Measurements from ENCODE around the gene SCN8A.
"Not testable (repeated sequence)": the region's sequence is repeated elsewhere in the genome, so short reads cannot be mapped to it uniquely, and the experiment has no call there.

SCN8A gene

DNA sequence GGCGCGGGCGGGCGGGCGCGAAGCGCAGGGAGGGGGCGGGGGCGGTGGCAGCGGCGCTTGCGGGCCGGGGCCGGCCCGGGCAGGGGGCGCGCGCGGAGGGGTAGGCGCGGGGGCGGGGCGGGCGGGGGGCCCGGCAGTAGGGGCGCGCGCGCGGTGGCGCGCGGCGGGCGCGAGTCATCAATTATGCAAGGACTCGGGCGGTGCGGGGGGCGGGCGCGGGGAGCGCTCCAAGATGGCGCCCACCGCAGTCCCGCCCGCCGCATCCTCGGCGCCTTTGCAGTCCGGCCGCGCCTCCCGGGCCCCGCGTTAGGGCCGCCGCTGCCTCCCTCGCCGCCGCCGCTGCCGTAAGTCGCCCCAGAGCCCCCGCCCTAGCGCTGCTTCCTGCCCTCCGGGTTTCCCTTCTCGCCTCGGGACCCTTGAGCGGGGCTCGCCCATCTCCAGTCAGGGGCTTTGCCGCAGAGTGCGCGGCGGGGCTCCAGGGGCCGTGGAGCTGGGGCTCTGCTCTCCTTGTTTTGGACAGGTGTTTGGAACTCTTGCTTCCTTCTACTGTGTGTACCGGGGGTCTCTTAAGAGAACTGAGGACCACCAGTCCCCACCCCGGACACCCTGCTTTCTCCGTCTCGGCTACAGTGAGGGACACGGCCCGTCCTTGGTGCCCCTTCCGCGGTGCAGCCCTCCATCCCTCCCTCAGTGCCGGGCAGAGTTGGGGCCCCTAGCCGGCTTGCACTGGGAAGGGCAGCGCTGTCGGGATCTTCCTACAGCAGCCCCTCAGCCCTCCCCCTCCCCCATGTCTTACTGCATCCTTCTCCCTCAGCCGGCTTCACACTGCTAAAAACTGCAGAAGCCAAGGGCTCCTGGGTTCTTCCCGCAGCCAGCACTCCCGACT lies at the start of gene SCN8A:
Gene SCN8A, plus strand, starts transcription at position 218 of the 886 bp plus-strand sequence. CDS start 71,585 bp downstream, outside the sequence.
- Mint-ChIP-seq H3K4me3 (peak within 1 kb of the TSS; percentile 88), H3K27me3 (peaks cover 26% of the 10 kb centered on the region), H3K27ac (peak within 1 kb of the TSS; percentile 64), H3K4me1 (ENCODE audit: low read depth) (peaks cover 15% of the 10 kb centered on the region), H3K36me3 (no peaks in the 10 kb centered on the region), H3K9me3 (ENCODE audit: low read depth) (no peaks in the 10 kb centered on the region)

DNA sequence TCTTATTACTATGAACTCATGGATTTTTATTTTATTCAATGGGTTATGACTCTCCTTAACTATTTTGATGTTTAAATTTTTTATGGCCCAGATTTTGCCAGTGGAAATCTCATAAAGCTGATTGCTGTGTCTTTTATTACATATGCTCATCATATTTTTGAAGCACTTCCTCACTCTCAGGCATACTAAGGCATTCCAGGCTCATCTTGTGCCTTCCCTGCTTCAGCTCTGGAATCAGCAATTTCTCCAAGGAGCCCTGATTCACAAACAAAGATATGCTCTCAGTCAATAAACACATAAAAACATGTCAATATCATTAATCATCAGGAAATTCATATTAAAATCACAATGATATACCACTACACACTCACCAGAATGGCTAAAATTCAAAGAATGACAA lies 44.9 kb upstream of the SCN8A start:
- H3K4me3 Mint-ChIP-seq = no peak overlapping the region
- H3K36me3 Mint-ChIP-seq = peaks cover 4% of the 10 kb centered on the region
- peaks cover 11% of the 10 kb centered on the region for H3K27me3 Mint-ChIP-seq
- peaks cover 3% of the 10 kb centered on the region for H3K9me3 Mint-ChIP-seq (ENCODE audit: low read depth)
- H3K4me1 Mint-ChIP-seq (ENCODE audit: low read depth) = no peaks in the 10 kb centered on the region
- no peak overlapping the region for H3K27ac Mint-ChIP-seq

DNA sequence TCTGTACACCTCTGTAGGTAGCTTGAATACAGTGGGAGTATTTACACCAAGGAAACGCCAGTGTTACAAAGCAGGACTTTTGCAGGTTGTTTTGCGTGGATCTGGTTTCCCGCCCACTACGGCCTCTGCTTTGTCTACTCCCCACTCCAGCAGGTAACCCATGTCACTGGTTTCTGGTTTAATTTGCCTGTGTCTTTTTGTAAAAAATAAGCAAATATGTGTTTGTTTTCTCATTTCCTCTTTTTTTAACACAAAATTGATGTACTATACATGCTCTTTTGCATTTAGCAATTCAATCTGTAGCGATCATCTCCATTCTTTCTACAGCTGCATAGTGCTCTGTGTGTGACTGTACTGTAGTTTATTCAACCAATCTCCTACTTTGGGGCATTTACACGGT lies 43.4 kb upstream of the SCN8A start:
- peaks cover 4% of the 10 kb centered on the region for H3K36me3 Mint-ChIP-seq
- H3K27me3 Mint-ChIP-seq = peaks cover 15% of the 10 kb centered on the region
- peaks cover 3% of the 10 kb centered on the region for H3K9me3 Mint-ChIP-seq (ENCODE audit: low read depth)
- H3K27ac Mint-ChIP-seq = no peak overlapping the region
- H3K4me1 Mint-ChIP-seq (ENCODE audit: low read depth) = no peaks in the 10 kb centered on the region
- H3K4me3 Mint-ChIP-seq = no peak overlapping the region

DNA sequence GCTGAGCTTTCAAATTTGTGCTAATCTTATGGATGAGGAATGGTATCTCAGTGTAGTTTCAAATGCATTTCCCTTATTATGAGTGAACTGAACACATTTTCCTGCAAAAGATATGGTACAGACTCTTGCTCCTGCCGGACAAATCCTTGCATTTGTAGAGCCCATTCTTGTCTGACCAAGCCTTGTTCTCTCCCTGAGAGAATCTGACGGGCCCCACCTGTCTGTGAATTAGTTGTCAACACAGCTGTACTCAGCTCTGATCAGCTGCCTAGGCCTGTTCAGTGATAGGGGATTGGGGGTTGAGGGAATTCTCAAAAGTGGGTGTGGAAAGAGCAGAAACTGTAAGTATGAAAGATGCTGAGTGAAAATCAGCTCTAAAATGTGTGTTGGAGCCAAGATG lies 42.8 kb upstream of the SCN8A start:
- H3K4me1 Mint-ChIP-seq (ENCODE audit: low read depth) = no peaks in the 10 kb centered on the region
- no peak overlapping the region for H3K4me3 Mint-ChIP-seq
- H3K27me3 Mint-ChIP-seq = peaks cover 19% of the 10 kb centered on the region
- no peak overlapping the region for H3K27ac Mint-ChIP-seq
- H3K36me3 Mint-ChIP-seq = peaks cover 4% of the 10 kb centered on the region
- H3K9me3 Mint-ChIP-seq (ENCODE audit: low read depth) = peaks cover 3% of the 10 kb centered on the region

DNA sequence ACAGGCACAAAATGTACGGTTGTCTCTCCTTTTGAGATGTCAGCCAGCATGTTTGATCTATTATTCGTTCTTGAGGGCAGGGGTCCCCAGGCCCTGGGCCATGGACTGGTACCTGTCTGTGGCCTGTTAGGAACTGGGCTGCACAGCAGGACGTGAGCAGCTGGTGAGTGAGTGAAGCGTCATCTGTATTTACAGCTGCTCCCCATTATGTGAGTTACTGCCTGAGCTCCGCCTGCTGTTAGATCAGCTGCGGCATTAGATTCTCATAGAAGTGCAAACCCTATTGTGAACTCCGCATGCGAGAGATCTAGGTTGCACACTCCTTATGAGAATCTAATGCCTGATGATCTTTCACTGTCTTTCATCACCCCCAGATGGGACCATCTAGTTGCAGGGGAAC lies 41.4 kb upstream of the SCN8A start:
- H3K27me3 Mint-ChIP-seq = peaks cover 20% of the 10 kb centered on the region
- H3K4me1 Mint-ChIP-seq (ENCODE audit: low read depth) = no peaks in the 10 kb centered on the region
- H3K4me3 Mint-ChIP-seq = no peak overlapping the region
- H3K36me3 Mint-ChIP-seq = no peaks in the 10 kb centered on the region
- H3K27ac Mint-ChIP-seq = no peak overlapping the region
- no peaks in the 10 kb centered on the region for H3K9me3 Mint-ChIP-seq (ENCODE audit: low read depth)

DNA sequence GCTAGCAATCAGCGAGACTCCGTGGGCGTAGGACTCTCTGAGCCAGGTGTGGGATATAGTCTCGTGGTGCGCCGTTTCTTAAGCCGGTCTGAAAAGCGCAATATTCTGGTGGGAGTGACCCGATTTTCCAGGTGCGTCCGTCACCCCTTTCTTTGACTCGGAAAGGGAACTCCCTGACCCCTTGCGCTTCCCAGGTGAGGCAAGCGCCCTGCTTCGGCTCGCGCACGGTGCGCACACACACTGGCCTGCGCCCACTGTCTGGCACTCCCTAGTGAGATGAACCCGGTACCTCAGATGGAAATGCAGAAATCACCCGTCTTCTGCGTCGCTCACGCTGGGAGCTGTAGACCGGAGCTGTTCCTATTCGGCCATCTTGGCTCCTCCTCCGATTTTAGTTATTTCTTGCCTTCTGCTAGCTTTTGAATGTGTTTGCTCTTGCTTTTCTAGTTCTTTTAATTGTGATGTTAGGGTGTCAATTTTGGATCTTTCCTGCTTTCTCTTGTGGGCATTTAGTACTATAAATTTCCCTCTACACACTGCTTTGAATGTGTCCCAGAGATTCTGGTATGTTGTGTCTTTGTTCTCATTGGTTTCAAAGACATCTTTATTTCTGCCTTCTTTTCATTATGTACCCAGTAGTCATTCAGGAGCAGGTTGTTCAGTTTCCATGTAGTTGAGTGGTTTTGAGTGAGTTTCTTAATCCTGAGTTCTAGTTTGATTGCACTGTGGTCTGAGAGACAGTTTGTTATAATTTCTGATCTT lies 22.6 kb upstream of the SCN8A start:
- not testable (repeated sequence) for H3K4me3 Mint-ChIP-seq
- H3K27me3 Mint-ChIP-seq = peaks cover 12% of the 10 kb centered on the region

DNA sequence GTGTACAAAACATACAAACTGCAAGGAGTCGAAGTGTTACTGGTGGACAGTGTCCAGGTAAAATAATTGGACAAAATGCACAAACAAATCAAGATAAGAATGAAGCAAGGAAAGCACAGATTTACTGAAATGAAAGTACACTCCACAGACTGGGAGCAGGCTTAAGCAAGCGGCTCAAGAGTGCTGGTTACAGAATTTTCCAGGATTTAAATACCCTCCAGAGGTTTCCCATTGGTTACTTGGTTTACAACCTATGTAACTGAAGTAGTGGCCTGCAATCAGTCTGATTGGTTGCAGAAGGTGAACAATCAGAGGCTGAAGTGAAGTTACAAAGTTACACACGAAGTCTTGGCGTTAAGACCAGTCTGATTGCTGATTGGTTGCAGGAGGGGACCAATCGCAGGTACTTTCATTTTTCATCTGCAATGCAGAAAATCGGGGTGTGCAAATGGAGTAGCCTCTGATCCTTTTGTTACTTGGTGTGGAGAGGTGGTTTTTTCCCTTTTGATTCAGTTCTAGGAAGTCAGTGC lies 11.6 kb upstream of the SCN8A start:
- Mint-ChIP-seq H3K4me1 (ENCODE audit: low read depth) (no peaks in the 10 kb centered on the region), H3K36me3 (no peaks in the 10 kb centered on the region), H3K9me3 (ENCODE audit: low read depth) (peaks cover 3% of the 10 kb centered on the region), H3K27me3 (peaks cover 19% of the 10 kb centered on the region), H3K27ac (no peak overlapping the region), H3K4me3 (no peak overlapping the region)

More for the DNA sequence above, 22.6 kb upstream of the SCN8A start:
- H3K9me3 Mint-ChIP-seq (ENCODE audit: low read depth); H3K36me3 Mint-ChIP-seq; H3K4me1 Mint-ChIP-seq (ENCODE audit: low read depth); H3K27ac Mint-ChIP-seq: not testable (repeated sequence)

DNA sequence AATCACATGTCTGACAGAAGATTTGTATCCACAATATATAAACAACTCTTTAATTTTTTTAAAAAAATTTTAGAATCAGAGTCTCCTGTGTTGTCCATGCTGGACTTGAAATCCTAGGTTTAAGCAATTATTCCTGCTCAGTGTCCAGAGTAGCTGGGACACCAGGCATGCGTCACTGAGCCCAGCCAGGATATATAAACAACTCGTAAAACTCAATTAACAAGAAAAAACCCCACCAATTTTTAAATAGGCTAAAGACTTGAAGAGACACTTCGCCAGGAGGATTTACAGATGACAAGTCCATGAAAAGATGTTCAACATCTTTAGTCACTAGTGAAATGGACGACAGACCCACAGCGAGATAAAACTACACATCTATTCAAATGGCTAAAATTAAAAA lies 2.0 kb upstream of the SCN8A start:
- Mint-ChIP-seq H3K27me3 (peaks cover 34% of the 10 kb centered on the region), H3K27ac (no peak overlapping the region), H3K9me3 (ENCODE audit: low read depth) (no peaks in the 10 kb centered on the region), H3K4me3 (no peak overlapping the region), H3K36me3 (no peaks in the 10 kb centered on the region), H3K4me1 (ENCODE audit: low read depth) (peaks cover 15% of the 10 kb centered on the region)

DNA sequence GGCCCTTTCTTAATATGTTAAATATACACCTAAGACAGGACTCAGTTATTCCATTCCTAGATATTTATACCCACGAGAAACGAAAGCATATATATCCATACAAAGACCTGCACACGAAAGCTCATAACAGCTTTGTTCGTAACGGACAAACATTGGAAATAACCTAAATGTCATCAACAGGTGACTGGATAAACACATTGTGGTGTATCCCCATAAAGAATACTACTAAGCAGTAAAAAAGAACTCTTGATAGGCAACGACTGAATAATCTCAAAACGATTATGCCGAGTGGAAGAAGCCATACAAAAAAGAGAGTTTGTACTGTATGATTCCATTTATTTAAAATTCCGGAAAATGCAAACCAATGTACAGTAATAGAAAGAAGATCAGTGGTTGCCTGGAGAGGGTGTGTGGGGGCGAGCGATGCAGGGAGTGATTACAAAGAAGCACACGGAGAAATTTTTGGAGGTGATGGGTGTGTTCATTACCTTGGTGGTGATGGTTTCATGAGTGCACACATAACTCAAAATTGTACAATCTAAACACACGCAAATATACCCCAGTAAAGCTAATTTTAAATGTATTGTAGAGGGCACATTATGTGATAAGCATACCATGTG lies 1.4 kb upstream of the SCN8A start:
- H3K27ac Mint-ChIP-seq = no peak overlapping the region
- H3K9me3 Mint-ChIP-seq (ENCODE audit: low read depth) = no peaks in the 10 kb centered on the region
- peak overlapping the region; percentile 88 for H3K4me3 Mint-ChIP-seq
- no peaks in the 10 kb centered on the region for H3K36me3 Mint-ChIP-seq
- H3K4me1 Mint-ChIP-seq (ENCODE audit: low read depth) = peaks cover 15% of the 10 kb centered on the region
- peaks cover 29% of the 10 kb centered on the region for H3K27me3 Mint-ChIP-seq

DNA sequence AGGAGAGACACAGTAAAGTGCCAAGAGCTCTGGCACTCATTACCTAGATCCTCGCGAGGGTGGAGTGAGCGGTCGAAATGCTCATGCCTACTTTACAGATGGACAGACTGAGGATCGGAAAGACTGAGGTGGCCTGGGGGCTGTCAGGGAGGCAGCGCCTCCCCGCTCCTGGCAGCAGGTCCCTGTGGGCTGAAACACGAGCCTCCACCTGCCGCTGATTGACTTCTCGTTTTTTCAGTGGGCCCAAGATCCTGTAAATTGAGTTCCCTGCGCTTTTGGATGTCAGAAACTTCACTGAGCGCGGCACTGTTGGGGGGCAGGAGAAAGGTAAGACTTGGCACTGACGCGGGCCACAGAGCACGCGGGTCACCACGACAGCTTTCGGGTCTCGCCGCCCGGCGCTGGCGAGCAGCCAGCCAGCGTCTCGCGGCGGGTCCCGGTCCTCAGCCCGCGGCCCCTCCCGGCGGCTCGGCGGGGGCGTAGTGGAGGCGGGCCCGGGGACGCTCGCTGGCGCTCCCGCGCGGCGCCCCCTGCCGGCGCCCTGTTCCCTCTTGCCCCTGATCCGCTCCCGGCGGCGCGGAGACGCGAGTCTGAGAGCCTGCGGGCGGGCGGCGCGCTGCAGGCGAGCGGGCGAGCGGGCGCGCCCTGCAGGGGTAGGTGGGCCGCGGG lies 552 bp upstream of the SCN8A start:
- Mint-ChIP-seq H3K27ac (peak overlapping the region; percentile 64), H3K4me3 (peak overlapping the region; percentile 88), H3K27me3 (peaks cover 25% of the 10 kb centered on the region), H3K9me3 (ENCODE audit: low read depth) (no peaks in the 10 kb centered on the region), H3K4me1 (ENCODE audit: low read depth) (peaks cover 15% of the 10 kb centered on the region), H3K36me3 (no peaks in the 10 kb centered on the region)

DNA sequence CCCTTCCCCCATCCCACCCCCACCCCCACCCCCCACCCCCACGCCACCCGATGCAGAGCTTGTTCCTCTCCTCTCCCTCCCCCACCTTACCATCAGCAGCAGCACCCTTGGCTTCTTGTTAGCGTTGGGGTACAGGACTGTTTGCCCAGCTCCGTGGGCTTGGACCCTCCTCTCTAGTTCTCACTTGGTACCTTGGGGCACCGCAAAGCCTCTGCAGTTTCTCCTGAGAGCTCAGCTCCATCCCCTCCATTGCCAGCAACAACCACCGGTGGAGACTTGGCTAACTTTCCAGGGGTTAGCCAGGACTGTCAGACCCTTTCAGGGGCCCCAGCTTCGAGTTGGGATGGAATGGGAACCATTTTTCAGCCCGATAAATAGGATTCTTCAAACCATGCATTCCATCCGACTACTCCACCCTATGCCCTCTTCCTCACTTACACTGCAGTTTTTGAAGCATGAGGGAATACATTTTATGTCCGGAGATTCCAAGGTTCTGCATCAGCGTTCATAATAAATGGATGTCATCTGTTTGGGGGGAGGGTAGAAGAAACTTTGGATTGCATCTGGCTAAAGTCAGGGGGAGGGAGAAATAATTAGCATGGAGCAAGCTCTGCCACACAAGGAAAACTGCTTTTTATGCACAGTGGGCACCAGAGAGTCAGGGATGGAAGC lies 1.1 kb downstream of the SCN8A start:
- Mint-ChIP-seq H3K4me1 (ENCODE audit: low read depth) (peaks cover 15% of the 10 kb centered on the region), H3K9me3 (ENCODE audit: low read depth) (no peaks in the 10 kb centered on the region), H3K27ac (no peak overlapping the region), H3K36me3 (no peaks in the 10 kb centered on the region), H3K4me3 (peak overlapping the region; percentile 80), H3K27me3 (peaks cover 30% of the 10 kb centered on the region)

DNA sequence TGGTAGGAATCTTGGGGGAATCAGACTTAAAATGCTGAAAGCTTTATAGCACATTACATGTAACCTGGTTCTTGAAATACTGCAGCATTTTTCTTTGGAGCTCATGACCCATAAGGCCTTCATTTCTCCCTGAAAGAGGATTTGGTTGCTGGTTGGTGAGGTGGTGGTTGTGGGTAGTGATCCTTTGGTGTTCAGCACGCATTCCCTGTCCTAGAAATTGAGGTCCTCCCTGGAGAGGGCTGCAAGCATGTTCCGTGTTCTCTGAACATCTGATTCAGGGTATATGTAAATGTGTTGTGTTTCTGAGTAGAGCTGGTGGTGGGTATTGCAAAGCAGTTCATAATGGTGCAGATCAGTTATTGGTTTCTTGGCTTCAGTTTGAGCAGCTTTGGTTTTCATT lies 2.0 kb downstream of the SCN8A start:
- H3K9me3 Mint-ChIP-seq (ENCODE audit: low read depth) = no peaks in the 10 kb centered on the region
- H3K4me3 Mint-ChIP-seq = peak overlapping the region; percentile 28
- H3K27ac Mint-ChIP-seq = no peak overlapping the region
- H3K27me3 Mint-ChIP-seq = peaks cover 26% of the 10 kb centered on the region
- H3K36me3 Mint-ChIP-seq = no peaks in the 10 kb centered on the region
- peaks cover 15% of the 10 kb centered on the region for H3K4me1 Mint-ChIP-seq (ENCODE audit: low read depth)

DNA sequence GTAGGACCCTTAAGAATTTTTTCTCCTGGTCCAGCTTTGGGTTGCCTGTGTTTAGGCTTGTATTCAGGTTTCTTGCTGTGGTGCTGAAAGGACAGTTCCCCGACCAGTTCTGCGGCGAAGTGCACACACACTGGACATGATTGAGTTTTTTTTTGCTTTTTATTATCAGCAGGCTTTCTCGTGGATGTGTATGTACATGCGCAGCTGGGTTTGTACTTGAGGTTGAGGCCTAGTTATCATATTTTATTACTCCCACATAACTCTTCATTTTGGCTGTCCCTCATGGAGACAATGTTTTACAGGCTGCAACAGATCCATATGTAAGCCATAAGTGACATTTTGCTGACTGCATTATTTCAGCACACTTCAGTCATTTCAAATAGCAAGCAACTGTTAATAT lies 2.5 kb downstream of the SCN8A start:
- Mint-ChIP-seq H3K36me3 (no peaks in the 10 kb centered on the region), H3K27ac (no peak overlapping the region), H3K27me3 (peaks cover 23% of the 10 kb centered on the region), H3K4me1 (ENCODE audit: low read depth) (peaks cover 15% of the 10 kb centered on the region), H3K9me3 (ENCODE audit: low read depth) (no peaks in the 10 kb centered on the region), H3K4me3 (no peak overlapping the region)

DNA sequence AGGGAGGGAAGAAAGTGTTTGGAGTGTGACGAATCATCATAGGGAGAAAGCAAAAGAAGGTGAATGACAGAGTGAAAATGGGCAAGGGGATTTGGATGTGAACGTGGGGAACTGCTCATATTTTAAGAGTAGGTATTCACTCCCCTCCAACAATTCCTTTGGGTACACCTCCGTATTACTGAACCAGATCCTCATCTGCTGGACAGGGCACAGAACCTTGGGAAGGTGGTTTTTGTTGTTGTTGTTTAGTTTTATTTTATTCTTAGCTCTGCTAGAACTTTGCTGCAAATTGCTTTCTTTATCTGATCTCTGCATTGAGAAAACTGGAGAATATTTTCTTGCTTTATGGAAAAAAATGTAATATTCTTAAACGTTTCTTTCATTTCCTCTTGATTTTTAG lies 7.1 kb downstream of the SCN8A start:
- Mint-ChIP-seq H3K27me3 (peaks cover 17% of the 10 kb centered on the region), H3K27ac (no peak overlapping the region), H3K9me3 (ENCODE audit: low read depth) (no peaks in the 10 kb centered on the region), H3K4me3 (no peak overlapping the region), H3K36me3 (no peaks in the 10 kb centered on the region), H3K4me1 (ENCODE audit: low read depth) (no peaks in the 10 kb centered on the region)
